T-helper 2 cell (primary cell): Measurements from ENCODE around the gene TMEM238.

Source experiments
- DNase-seq, 5 experiments: peaks; one replicate each; pipeline versions ENCODE4 v3.0.0 to v3.0.0-alpha.2; 2012 to 2022

The TMEM238 gene

DNA sequence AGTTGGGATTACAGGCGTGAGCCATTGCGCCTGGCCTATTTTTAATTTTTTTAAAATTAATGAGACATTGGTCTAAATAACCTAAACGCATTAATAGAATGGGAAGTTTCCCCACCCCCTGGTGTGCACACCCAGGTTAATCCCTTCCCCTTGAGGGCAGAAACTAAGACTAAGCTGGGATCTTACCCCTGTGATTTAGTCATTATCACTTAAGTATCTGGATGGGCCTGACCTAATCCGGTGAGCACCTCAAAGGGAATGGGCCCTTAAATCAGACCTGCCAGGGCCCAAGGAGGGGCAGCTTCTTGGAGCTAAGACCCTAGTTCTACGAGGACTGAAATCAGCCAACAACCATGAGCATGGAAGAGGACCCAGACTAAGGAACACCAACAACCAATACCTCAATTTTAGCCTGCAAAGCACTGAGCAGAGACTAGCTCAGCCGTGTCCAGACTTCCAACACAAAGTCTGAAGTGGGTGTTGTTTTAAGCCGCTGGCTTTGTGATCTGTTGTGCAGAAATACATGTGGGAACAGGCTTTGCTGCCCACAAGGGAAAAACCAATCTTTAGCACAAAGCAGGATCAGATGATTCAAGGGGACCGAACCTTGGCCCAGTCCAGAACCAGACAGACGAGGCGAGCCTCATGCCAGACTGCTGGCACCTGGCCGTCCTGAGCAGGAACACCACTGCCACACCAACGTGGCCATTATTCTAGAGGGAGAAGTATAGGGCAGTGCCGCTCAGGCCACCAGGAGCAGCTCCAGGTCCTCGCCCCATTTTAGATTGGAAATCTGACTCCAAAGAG, 16.4 kb upstream of the TMEM238 start:
- no peak for DNase-seq

DNA sequence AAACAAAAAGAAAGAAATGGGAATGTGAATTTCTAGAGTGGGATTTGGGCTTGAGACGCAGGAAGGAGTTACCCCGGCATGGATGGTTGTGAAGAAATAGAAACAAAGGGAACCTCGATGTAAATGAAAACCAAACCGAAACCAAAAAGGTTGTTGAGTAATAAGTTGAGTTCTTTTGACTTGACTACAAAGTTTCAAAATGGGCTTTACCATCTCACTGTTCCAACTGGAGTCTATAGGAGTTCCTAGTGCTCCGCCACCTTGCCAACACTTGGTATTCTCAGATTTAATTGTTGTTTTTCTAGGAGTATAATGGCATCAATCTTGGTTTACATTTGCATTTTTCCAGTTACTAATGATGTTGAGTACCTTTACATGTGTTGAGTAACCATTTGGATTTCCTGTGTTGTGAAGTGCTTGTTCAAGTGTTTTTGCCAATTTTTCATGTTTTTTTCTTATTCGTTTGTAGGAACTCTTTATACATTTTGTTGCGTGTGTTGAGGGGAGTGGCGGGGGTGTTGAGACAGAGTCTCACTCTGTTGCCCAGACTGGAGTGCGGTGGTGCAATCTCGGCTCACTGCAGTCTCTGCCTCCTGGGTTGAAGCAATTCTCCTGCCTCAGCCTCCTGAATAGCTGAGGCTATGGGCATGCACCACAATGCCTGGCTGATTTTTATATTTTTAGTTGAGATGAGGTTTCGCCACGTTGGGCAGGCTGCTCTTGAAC, 14.3 kb upstream of the TMEM238 start:
- peak in 1 of 5 experiments; percentile 47 for DNase-seq

DNA sequence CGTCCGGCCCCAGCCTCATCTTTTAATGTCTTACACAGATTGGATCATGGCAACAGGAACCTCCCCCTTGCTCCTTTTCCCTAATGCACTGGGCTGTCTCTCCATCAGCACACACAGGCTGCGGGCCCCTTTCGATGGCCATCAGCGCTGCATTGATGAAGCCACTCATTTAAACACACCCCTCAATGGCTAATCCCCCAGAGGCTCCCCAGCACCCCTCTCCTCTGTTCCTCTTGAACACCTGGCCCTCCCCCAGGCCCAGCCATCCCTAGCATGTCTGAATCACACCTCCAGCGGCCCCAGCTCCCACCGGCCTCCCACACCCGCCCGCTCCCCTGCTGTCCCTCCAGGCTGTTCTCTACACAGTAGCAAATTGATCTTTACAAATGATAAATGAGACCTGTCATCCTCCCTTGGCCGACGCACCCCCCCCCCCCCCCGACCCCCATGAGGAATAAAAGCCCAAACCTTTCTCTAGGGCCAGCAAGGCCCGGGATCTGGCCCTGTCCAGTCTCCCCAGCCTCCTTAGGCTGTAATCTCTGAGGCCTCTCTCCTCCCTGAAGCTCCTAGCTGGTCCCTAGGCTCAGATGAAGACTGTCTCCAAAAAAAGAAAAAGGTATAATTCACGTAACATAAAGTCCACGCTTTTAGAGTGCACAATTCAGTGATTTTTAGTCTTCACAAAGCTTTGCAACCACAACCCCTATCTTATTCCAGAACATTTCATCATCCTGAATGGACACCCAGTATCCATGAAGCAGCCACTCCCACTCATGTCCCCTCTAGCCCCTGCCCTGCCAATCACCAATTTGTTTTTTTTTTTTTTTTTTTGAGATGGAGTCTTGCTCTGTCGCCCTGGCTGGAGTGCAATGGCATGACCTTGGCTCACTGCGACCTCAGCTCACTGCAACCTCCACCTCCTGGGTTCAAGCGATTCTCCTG, 9.0 kb upstream of the TMEM238 start:
- DNase-seq: no peak

DNA sequence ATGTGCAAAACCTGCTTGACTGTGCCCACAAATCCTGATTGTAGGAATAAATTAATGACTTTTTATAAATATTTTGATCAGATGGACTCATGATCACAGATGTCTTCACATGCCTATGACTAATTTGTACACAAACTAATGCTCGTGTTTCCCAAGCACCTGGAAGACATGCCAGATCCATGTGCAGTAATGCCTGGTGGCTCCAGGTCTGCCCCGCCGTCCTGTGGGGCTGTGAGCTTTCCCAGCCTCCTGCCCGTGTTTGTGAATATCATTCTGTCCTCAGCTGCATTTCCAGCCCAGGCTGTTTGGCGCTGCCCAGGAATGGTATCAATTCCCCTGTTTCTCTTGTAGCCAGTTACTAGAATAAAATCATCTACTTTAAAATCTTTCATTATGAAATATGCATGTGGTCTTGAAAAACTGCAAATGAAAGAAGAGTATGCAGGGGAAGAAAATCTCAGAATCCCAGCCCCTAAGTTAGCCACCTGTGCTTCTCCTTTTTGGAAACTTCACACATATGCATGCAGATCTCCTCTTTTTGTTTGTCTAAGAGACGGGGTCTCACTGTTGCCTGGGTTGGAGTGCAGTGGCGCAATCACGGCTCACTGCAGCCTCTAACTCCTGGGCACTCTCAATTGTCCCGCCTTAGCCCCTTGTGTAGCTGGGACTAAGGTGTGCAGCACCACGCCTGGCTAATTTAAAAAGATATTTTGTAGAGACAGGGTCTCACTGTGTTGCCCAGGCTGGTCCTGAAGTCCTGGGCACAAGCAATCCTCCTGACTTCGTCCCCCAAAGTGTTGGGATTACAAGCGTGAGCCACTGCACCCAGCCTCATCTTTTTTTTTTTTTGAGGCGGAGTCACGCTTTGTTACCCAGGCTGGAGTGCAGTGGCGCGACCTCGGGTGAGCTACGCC, 7.9 kb upstream of the TMEM238 start:
- no peak for DNase-seq

DNA sequence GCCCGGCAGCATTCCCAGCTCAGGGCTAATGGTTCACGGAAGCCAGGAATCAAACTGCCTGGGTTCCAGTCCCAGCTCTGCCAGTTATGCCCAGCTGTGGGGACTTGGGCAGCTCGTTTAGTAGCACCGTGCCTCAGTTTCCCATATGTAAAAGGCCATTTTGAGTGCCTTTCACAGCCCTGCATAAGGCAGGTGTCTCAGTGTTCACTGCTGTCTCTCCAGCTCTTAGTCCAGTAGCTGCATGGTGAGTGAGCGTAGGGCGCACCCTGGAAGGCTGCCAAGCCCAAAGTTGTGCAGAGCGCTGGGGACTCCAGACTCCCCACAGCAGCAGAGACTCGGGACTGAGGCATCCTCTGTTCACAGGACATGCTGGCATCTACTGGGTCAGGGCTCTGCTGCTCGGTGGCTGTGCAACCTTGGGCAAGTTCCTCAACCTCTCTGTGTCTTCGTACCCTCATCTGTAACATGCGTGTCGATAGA, 7.1 kb upstream of the TMEM238 start:
- no peak for DNase-seq

DNA sequence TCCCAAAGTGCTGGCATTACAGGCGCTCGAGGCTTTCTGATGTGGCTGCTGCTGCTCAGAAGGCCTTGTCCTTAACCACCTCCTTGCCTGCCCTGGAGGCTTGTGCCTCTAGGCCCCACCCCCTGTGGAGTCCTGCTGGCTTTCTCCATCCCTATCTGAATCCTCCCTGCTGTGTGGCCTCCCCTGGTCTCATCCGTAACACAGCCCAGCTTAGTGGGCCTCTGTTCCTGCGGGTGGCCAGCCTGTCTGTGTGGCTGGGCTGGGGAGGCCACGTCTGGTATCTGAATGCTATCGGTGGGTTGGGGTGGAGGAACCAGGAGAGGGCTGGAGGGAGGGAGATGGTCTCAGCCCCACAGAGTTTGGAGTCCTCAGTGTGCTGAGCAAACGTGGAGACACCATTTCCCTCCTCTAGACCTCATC, 6.4 kb upstream of the TMEM238 start:
- no peak for DNase-seq

DNA sequence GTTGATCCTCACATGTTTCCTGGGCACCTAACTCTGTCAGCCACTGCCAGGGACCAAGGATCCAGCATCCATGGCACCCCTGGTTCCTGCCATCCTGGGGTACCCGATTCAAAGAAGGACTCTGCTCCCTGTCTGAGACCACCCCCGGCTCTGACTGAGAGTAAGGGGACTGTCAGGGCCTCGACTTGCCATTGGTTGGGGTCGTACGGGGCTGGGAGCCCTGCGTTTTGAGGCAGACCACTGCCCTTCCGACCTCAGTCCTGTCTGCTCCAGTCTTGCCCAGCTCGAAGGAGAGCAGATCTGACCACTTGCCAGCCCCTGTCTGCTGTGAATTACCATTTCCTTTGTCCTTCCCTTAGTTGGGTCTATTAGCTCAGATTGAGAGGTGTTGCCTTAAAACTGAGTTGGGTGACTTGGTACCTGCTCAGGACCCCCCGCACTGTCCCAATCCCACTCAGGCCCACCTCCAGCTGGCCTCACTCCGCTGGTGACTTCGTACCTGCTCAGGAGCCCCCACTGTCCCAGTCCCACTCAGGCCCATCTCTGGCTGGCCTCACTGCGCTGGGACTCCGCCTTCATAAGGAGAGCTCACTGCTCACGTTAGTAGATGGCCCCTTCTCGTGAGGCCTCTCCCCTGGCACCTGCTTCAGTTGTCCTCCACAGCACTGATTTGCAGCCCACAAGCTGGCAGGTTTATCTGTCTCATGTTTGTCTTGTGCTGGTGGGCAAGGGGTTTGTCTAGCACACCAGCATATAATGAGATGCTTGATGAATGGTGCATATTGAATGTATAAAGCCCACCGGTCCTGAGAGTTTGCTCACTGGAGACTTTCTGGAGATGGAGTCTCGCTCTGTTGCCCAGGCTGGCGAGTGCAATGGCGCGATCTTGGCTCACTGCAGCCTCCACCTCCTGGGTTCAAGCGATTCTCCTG, 5.6 kb upstream of the TMEM238 start:
- no peak for DNase-seq

DNA sequence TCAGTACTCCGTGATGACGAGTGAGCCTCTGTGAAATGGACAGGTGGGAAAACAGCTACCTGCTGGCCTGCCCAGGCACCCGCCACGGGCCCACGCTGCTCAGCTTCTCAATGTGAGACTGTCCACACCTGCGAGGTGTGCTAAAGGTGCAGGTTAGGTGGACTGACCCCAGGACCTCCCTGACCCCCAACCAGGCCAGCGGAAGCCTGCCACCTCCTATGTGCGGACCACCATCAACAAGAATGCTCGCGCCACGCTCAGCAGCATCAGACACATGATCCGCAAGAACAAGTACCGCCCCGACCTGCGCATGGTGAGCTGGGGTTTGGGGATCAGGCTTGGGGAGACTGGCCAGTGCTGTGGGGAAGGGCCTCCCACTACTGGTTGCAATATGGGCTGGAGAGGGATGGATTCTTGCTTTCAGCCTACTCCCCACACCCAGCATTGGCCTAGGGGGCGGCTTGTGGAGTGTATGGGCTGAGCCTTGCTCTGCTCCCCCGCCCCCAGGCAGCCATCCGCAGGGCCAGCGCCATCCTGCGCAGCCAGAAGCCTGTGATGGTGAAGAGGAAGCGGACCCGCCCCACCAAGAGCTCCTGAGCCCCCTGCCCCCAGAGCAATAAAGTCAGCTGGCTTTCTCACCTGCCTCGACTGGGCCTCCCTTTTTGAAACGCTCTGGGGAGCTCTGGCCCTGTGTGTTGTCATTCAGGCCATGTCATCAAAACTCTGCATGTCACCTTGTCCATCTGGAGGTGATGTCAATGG, 3.8 kb upstream of the TMEM238 start:
- DNase-seq: no peak

DNA sequence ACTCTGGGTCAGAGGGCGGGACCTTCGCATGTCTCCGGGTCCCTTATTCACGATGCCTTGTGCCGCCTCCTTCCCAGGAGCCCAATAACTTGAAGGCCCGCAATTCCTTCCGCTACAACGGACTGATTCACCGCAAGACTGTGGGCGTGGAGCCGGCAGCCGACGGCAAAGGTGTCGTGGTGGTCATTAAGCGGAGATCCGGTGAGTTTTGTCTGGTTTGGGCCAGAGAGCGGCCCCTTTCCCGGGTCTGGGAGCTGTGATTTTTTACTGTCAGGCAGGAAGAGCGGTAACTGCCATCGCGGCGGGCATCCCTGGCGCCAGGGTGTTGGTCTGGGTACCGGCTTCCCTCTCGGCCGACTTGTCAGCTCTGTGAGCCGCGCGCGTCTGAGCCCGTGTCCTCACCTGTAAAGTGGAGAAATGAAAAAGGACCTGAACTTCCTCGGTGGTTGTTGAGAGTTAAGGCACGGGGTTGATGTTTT, 2.4 kb upstream of the TMEM238 start:
- DNase-seq: peak in 1 of 5 experiments; percentile 26

DNA sequence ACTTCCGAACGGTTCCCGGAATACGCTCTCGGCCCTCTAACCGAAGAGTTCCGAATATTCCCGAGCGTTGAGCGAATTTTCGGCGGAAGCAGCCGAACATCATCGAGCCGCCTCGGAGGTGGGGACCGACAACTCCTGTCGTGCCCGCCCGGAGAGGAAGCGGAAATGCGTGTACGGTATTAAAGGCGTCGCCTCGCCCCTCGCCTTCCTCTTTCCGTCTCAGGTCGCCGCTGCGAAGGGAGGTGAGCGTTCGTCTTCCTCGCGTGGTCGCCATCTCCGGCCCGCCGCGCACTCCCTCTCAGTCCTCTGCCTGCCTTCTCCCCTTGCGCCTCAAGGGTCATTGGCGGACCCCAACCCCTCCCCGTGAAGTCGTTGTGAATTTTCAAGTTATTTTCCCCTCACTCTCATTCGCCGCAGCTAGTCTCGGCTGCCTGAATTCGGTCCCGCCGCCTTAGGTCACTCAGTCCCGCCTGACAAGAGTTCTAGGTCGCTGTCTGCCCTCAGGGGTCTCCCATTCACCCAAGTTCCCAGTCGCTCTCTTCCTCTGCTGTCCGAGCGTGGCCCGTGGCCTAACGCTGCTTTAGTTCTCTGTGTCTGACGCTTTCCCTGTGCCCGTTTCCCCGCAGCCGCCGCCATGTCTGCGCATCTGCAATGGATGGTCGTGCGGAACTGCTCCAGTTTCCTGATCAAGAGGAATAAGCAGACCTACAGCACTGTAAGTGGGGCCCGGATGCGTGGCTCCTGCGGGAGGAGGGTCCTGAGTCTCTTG, 1.8 kb upstream of the TMEM238 start, which contains the start of gene RPL28:
RPL28 (plus strand) TSS at position 209 of the 769 bp plus-strand sequence; CDS start at position 635, 426 bp downstream.
- DNase-seq: peak; percentile 91 to 99 (median 98)

DNA sequence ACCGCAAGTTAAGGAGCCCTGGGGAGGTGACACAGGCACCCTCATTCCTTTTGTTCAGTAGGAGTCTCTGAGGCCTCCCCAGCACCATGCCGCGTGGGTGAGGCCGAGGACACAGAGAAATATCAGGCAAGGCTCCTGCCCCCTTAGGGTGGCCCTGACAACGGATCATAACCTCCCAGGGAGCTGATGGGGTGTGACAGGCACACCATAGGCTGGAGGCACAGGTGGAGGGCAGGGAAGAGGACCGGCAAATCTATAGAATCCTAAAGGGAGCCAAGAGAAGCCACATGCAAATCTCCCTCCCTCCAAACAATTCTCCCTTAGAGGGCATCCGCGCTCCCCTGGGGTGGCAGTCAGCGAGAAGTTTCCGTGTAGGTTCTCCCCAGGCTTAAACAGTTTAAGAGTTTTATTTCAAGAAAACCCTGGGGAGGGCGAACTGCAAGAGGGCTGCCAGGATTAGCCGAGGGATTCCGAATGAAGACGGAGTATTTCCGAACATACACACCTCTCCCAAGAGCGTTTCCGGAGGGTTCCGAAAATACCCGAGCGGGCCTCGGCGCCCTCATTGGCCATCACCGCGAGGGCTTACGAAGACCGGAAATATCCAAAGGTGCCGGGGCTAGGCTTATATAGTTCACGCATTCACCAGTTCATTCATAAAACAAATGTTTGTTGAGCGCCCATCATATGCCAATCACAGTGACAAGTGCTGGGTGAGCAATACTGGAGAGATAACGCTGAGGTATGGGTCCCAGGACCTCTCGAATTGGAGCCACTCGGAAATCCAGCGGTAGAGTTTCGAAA, 1.0 kb upstream of the TMEM238 start:
- peak; percentile 76 to 97 (median 93) for DNase-seq

DNA sequence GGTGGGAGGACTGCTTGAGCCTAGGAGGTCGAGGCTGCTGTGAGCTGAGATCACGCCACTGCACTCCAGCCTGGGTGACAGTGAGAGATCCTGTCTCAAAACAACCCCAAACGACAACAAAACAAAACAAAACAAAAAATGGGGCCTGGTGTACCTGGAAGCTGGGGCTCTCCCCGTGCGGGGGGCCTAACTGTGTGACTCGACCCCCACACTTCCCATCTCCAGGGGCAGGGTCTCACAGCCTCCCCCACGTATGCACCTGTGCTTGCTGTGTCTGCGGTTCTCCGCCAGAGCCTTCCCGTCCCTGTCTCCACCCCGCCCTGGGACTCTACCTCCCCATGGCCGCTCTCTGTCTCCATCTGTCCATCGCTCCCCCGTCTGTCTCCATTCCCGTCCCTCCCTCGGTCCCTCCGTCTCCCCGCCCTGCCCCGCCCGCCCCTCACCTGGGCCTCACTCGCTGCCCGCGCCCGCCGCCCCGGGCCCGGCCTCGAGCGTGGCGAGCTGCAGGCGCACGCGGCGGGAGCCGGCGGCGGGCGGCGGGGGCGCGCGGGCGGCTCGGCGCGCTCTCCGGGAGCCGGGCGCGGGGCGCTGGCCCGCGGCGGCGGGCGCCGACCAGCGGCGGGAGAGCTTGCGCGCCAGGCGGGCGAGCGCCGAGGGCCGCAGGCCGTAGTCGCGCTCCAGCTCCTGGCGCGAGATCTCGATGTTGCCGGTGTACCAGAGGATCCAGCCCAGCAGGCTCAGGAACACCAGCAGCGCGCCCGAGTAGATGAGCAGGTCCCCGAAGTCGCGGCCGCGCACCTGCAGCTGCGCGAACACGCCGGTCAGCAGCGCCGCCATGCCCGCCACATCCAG, 587 bp downstream of the TMEM238 start:
- peak in 2 of 5 experiments; percentile 30 to 78 for DNase-seq

DNA sequence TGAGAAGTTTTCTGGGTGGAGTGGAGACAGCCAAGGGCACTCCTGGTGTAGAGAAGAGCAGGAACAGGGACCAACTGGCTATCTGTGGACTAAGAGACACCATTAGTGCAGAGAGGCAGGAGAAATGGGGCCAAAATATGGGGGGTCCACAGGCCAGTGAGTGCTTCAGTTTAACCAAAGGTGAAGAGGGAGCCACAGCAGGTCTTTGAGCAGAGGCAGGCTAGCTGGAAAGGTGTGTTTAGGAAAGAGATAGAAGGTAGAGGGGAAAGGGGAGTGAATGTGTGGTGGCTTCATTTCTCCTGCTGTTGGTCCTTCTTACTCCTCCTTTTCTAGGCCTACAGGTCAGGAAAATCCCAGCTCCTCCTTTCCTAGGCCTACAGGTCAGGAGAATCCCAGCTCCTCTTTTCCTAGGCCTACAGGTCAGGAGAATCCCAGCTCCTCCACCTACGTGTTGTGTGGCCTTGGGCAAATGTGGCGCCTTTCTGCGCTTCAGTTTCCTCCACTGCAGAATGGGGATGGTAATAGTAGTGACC, 1.5 kb downstream of the TMEM238 start:
- no peak for DNase-seq

DNA sequence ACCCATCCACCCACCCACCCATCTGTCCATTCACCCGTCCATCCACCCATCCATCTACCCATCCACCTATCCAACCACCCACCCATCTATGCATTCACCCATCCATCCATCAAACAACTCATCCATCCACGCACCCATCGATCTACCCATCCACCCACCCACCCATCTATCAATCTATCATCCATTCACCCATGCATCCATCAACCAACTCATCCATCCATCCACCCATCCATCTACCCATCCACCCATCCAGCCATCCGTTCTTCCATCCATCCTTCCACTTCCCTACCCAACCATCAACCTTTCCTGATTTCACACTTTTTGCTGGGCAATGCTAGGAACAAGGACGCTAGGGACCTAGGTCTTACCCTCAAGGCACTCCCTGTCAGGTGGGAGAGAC, 2.1 kb downstream of the TMEM238 start:
- DNase-seq: no peak

DNA sequence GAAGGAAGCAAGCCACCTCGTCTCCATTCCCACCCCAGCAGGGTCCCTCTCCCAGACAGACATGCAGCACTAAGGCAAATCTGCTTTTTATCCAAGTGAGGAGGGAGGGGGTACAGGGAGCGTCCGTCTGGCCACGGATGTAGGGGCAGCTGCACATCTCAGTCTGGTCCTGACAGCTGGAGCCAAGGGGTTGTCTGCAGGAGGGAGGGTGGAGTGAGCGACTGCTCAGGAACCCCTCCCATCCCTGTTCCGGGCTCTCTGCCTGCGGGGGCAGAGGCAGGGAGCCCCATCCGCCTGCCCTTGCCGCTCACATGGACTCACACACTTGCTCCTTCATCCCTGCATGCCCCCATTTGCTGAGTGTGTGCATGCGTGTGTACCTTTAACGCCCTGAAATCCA, 4.9 kb downstream of the TMEM238 start:
- no peak for DNase-seq

DNA sequence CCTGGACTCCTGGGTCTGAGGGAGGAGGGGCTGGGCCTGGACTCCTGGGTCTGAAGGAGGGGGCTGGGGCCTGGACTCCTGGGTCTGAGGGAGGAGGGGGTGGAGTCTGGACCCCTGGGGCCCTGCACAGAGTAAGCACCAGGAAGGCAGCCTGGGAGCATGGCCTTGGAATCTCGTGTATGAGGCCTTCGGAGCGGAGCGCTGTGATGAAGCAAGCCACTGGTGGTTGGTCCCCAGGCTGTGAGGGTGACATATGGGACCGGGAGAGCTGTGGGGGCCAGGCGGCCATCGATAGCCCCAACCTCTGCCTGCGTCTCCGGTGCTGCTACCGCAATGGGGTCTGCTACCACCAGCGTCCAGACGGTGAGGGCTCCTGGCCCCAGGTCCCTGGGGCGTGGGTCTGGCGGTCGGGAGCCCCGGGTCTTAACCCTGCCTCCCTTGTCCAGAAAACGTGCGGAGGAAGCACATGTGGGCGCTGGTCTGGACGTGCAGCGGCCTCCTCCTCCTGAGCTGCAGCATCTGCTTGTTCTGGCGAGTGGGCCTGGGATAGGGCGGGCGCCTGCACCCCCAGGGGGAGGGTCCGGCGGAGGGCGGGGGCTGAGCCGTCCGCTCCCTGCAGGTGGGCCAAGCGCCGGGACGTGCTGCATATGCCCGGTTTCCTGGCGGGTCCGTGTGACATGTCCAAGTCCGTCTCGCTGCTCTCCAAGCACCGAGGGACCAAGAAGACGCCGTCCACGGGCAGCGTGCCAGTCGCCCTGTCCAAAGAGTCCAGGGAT, 6.5 kb downstream of the TMEM238 start:
- DNase-seq: no peak
